Tibial artery (tissue), 4 donors: ENCODE measurements around the gene CCDC69.

ENCODE experiments used
- DNase-seq, 2 donors: peaks; one replicate each; pipeline ENCODE4 v3.0.0-alpha.2; 2019
- H3K27ac ChIP-seq, 2 donors: fragments of 200-600 bp; sonication (generic) in 1 of 2; 1 replicate in 1 of 2; 2 replicates in 1 of 2; pipeline ENCODE4 v1.5.1; 2018 to 2019; ENCODE audit warnings: mild to moderate bottlenecking in 1 of 2
- H3K27me3 ChIP-seq, 2 donors: fragments of 200-600 bp; sonication (generic) in 1 of 2; one replicate each; pipeline versions ENCODE4 v1.5.1 to v1.6.0; 2016 to 2019
- H3K36me3 ChIP-seq, 3 donors: fragments of 200-600 bp; sonication (generic) in 2 of 3; one replicate each; pipeline ENCODE4 v1.5.1; 2016 to 2019; ENCODE audit warnings: mild to moderate bottlenecking in 2 of 3
- H3K4me1 ChIP-seq, 4 donors: fragments of 200-600 bp; sonication (generic) in 2 of 4; 1 replicate in 3 of 4; 2 replicates in 1 of 4; pipeline ENCODE4 v1.5.1; 2016 to 2019
- H3K4me3 ChIP-seq, 2 donors: fragments of 200-600 bp; sonication (generic) in 1 of 2; 1 replicate in 1 of 2; 2 replicates in 1 of 2; pipeline ENCODE4 v1.5.1; 2018 to 2019; ENCODE audit warnings: mild to moderate bottlenecking in 2 of 2
- H3K9me3 ChIP-seq, 3 donors: fragments of 200-600 bp; sonication (generic) in 1 of 3; one replicate each; pipeline ENCODE4 v1.5.1; 2016 to 2019
- CTCF ChIP-seq, 2 experiments: fragments of 200-600 bp in 1 of 2; fragments of 450-650 bp in 1 of 2; IDR thresholded peaks; one replicate each; pipeline ENCODE4 v1.5.1; 2017 to 2019; ENCODE audit warnings: antibody characterized with exemption in 2 of 2, mild to moderate bottlenecking in 1 of 2, moderate library complexity in 1 of 2
- intact Hi-C: fragments of 100-400 bp; cut with DNase I; formaldehyde crosslinking; loops from one replicate; pipeline ENCODE4 v1.15.0; 2023; ENCODE audit warnings: low total_unique reads

The CCDC69 gene

GRCh38 chr5:151150471-151151262, 73.2 kb downstream of the CCDC69 start:
- H3K27ac ChIP-seq, result peak overlapping the region; percentile 66 to 70
- intact Hi-C loops, result no loop called here
- no peak overlapping the region for H3K4me3 ChIP-seq
- no peak for TF ChIP-seq CTCF (IDR thresholded peaks at IDR 0.05)
- H3K4me1 ChIP-seq, result peaks cover 0 to 98% (median 53%) of the 10 kb centered on the region in 4 donors
- H3K9me3 ChIP-seq, result no peaks in the 10 kb centered on the region
- no peaks in the 10 kb centered on the region for H3K27me3 ChIP-seq
- DNase-seq, result no peak
- H3K36me3 ChIP-seq, result peaks cover 14 to 34% (median 17%) of the 10 kb centered on the region in 3 donors

GRCh38 chr5:151148583-151148982, 75.3 kb downstream of the CCDC69 start:
- DNase-seq, result no peak

GRCh38 chr5:151147033-151147432, 76.9 kb downstream of the CCDC69 start:
- H3K27ac ChIP-seq, result no peak overlapping the region
- intact Hi-C loops, result no loop called here
- no peak for TF ChIP-seq CTCF (IDR thresholded peaks at IDR 0.05)
- H3K4me3 ChIP-seq, result no peak overlapping the region
- no peaks in the 10 kb centered on the region for H3K27me3 ChIP-seq
- no peaks in the 10 kb centered on the region for H3K9me3 ChIP-seq
- H3K36me3 ChIP-seq, result peaks cover 19 to 49% (median 26%) of the 10 kb centered on the region in 3 donors
- no peak for DNase-seq
- peaks cover 0 to 98% (median 58%) of the 10 kb centered on the region in 4 donors for H3K4me1 ChIP-seq

More at GRCh38 chr5:151148583-151148982, 75.3 kb downstream of the CCDC69 start:
- Histone ChIP-seq H3K9me3 (no peaks in the 10 kb centered on the region), H3K27ac (no peak overlapping the region), H3K4me3 (no peak overlapping the region), H3K4me1 (peaks cover 0 to 98% (median 49%) of the 10 kb centered on the region in 4 donors), H3K27me3 (no peaks in the 10 kb centered on the region), H3K36me3 (peaks cover 19 to 50% (median 26%) of the 10 kb centered on the region in 3 donors)
- intact Hi-C loops, result no loop called here
- no peak for TF ChIP-seq CTCF (IDR thresholded peaks at IDR 0.05)

GRCh38 chr5:151146061-151146460, 77.8 kb downstream of the CCDC69 start:
- no peak for TF ChIP-seq CTCF (IDR thresholded peaks at IDR 0.05)
- Histone ChIP-seq H3K36me3 (peaks cover 19 to 50% (median 26%) of the 10 kb centered on the region in 3 donors), H3K4me3 (no peak overlapping the region), H3K27ac (no peak overlapping the region), H3K27me3 (no peaks in the 10 kb centered on the region), H3K4me1 (peaks cover 0 to 98% (median 57%) of the 10 kb centered on the region in 4 donors), H3K9me3 (no peaks in the 10 kb centered on the region)
- intact Hi-C loops, result no loop called here
- no peak for DNase-seq

- no peak overlapping the region for H3K27ac ChIP-seq
- H3K4me1 ChIP-seq, result peaks cover 0 to 91% (median 50%) of the 10 kb centered on the region in 4 donors
- no peaks in the 10 kb centered on the region for H3K9me3 ChIP-seq
- H3K27me3 ChIP-seq, result no peaks in the 10 kb centered on the region
- DNase-seq, result no peak
- peaks cover 19 to 58% (median 30%) of the 10 kb centered on the region in 3 donors for H3K36me3 ChIP-seq
- H3K4me3 ChIP-seq, result no peak overlapping the region
- no peak for TF ChIP-seq CTCF (IDR thresholded peaks at IDR 0.05)
- intact Hi-C loops, result no loop called here
These were observed 79.0 kb downstream of the CCDC69 start for GRCh38 chr5:151144922-151145321.
